ENCODE data around the gene MAP6. TPM values are rescaled to one million over a fixed set of nuclear protein-coding genes. Genes with fewer than 3 reads are reported as not detected.

MAP6 gene
- total RNA-seq, 1 experiment from 2014 or later: not detected

- Histone ChIP-seq H3K36me3 (ENCODE audit: control insufficient read depth in 1 of 2, insufficient read depth in 2 of 2, low read length in 2 of 2) (no peaks in the 10 kb centered on the region), H3K4me2 (ENCODE audit: low read length) (no peak overlapping the region), H3K9me2 (ENCODE audit: insufficient read depth) (no peaks in the 10 kb centered on the region), H3K9me3 (ENCODE audit: control insufficient read depth in 1 of 2, insufficient read depth in 1 of 2, low read depth in 1 of 2, low read length in 2 of 2) (no peaks in the 10 kb centered on the region), H3K79me2 (ENCODE audit: insufficient read depth, low read length) (no peaks in the 10 kb centered on the region), H3K4me1 (ENCODE audit: control insufficient read depth in 1 of 2, insufficient read depth in 2 of 2, low read length in 2 of 2) (peaks cover 0 to 4% of the 10 kb centered on the region in 2 experiments; a peak in 1 of 4 replicates), H2AFZ (ENCODE audit: low read depth, low read length, poor library complexity, severe bottlenecking) (no peak overlapping the region), H3K4me3 (replicated peaks in 1 of 2; ENCODE audit: low read depth in 1 of 2, low read length in 2 of 2) (no peak overlapping the region), H3K27ac (ENCODE audit: low read depth, low read length) (no peak overlapping the region), H4K20me1 (ENCODE audit: insufficient read depth) (no peaks in the 10 kb centered on the region), H3K27me3 (ENCODE audit: insufficient read depth, low read length) (peaks cover 4% of the 10 kb centered on the region; the same call in 1 of the 2 replicates), H3K9ac (ENCODE audit: low read length) (no peak overlapping the region)
- no TSS peak for BruUV-seq (replicated peaks)
- CTCF ChIA-PET: no interaction called here
- intact Hi-C loops (cut with micrococcal nuclease): no loop called here
- ATAC-seq (no peak), DNase-seq (ENCODE audit: low read depth, low spot score) (no peak)
- no peak for TF ChIP-seq SIN3A (IDR thresholded peaks at IDR 0.05; ENCODE audit: low read depth)
- TF ChIP-seq REST (IDR thresholded peaks at IDR 0.05; ENCODE audit: low read depth): no peak
- TF ChIP-seq JUND (IDR thresholded peaks at IDR 0.05): no peak
- no peak for TF ChIP-seq FOSL1 (IDR thresholded peaks at IDR 0.05; ENCODE audit: low read depth)
- TF ChIP-seq ZFX (IDR thresholded peaks at IDR 0.05): no peak
- TF ChIP-seq ZNF274 (IDR thresholded peaks at IDR 0.05; ENCODE audit: low read depth, low read length): no peak
- no peak for TF ChIP-seq CBX3 (IDR thresholded peaks at IDR 0.05; ENCODE audit: low read depth)
- TF ChIP-seq, protein P1, sequence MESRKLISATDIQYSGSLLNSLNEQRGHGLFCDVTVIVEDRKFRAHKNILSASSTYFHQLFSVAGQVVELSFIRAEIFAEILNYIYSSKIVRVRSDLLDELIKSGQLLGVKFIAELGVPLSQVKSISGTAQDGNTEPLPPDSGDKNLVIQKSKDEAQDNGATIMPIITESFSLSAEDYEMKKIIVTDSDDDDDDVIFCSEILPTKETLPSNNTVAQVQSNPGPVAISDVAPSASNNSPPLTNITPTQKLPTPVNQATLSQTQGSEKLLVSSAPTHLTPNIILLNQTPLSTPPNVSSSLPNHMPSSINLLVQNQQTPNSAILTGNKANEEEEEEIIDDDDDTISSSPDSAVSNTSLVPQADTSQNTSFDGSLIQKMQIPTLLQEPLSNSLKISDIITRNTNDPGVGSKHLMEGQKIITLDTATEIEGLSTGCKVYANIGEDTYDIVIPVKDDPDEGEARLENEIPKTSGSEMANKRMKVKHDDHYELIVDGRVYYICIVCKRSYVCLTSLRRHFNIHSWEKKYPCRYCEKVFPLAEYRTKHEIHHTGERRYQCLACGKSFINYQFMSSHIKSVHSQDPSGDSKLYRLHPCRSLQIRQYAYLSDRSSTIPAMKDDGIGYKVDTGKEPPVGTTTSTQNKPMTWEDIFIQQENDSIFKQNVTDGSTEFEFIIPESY (IDR thresholded peaks at IDR 0.05; ENCODE audit: extremely low read depth, insufficient replicate concordance, low read length): no peak
- no peak for TF ChIP-seq CTCF (IDR thresholded peaks at IDR 0.05 in 2 of 3, conservative IDR thresholded peaks at IDR 0.05 in 1 of 3; ENCODE audit: borderline replicate concordance in 1 of 3, insufficient read depth in 1 of 3, low read depth in 2 of 3, low read length in 2 of 3)
- no peak for TF ChIP-seq EZH2phosphoT487 (IDR thresholded peaks at IDR 0.05; ENCODE audit: borderline replicate concordance)
- TF ChIP-seq EGR1 (IDR thresholded peaks at IDR 0.05; ENCODE audit: low read depth): no peak
- no peak for TF ChIP-seq ELF1 (IDR thresholded peaks at IDR 0.05; ENCODE audit: borderline replicate concordance, low read depth)
- no peak for TF ChIP-seq TCF7L2 (IDR thresholded peaks at IDR 0.05; ENCODE audit: borderline replicate concordance, extremely low read depth, insufficient read depth, insufficient read length)
- no peak for TF ChIP-seq POLR2AphosphoS5 (IDR thresholded peaks at IDR 0.05; ENCODE audit: low read depth, low read length)
- POLR2A ChIA-PET: no interaction called here
- RAD21 ChIA-PET (ENCODE audit: low non-redundant PET in 1 of 2, low total read pairs in 2 of 2, uncharacterized antibody in 2 of 2, unreplicated experiment in 2 of 2): no interaction called here
Measured at GRCh38 chr11:75579841-75580240, 89.0 kb downstream of the MAP6 start.
